Measurements from ENCODE around the gene A3GALT2. TPM values are rescaled to one million over a fixed set of nuclear protein-coding genes. Genes with fewer than 3 reads are reported as not detected.

Gene A3GALT2
- total RNA-seq, 2 donors from 2014 or later: 0.37 TPM; not detected in 1

DNA sequence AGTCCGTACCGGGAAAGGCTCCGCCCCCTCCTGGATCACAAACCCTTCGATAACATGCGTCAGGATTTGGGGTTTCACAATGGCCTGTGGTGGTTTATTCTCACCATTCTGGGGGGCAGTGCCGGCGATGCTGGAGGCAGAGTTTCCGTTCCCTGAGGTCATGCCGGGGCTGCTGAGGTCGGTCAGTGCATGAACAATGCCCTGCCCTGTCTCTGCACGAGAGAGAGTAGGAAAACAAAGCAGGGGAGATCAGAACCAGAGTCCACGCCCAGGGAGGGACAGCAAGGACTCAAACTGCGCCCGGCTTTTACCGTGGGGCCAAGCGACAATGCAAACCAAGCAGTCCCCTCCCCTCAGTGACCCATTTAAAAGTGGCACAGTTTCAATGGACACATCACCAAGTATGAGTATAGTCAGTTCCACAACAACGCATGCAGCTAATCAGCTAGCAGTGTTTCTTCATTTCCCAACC, 13.2 kb upstream of the A3GALT2 start:
- H3K9me3 ChIP-seq (ENCODE audit: control insufficient read depth, low read length, poor library complexity, severe bottlenecking): no peaks in the 10 kb centered on the region
- no peak for DNase-seq
- Mint-ChIP-seq H3K27ac (no peak overlapping the region), H3K27me3 (no peaks in the 10 kb centered on the region), H3K36me3 (ENCODE audit: low read depth) (peaks cover 9% of the 10 kb centered on the region), H3K4me1 (peaks cover 16% of the 10 kb centered on the region), H3K4me3 (no peak overlapping the region)
- no peak for ATAC-seq

DNA sequence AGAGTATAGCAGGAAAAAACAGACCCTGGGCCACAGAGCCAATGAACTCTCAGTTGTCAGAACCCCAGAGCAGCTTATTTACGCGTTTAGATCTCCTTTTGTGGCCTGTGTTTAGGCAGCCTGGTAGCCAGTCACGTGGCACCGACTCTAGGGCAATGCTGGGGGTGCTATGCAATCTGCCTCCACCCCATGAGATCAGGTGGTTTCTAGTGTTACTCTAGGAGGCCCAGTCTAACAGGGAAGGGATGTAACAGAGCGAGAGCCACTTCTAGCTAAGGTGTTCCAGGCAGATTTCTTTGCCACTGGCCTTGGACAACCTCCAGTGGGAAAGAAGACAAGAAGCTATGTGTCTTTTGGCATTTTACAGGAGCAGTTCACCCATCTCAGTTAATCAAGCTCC, 12.0 kb upstream of the A3GALT2 start:
- Mint-ChIP-seq H3K27ac (no peak overlapping the region), H3K27me3 (no peaks in the 10 kb centered on the region), H3K4me3 (no peak overlapping the region), H3K36me3 (ENCODE audit: low read depth) (peaks cover 9% of the 10 kb centered on the region), H3K4me1 (peaks cover 8% of the 10 kb centered on the region)
- DNase-seq: no peak
- ATAC-seq: no peak
- H3K9me3 ChIP-seq (ENCODE audit: control insufficient read depth, low read length, poor library complexity, severe bottlenecking): no peaks in the 10 kb centered on the region

DNA sequence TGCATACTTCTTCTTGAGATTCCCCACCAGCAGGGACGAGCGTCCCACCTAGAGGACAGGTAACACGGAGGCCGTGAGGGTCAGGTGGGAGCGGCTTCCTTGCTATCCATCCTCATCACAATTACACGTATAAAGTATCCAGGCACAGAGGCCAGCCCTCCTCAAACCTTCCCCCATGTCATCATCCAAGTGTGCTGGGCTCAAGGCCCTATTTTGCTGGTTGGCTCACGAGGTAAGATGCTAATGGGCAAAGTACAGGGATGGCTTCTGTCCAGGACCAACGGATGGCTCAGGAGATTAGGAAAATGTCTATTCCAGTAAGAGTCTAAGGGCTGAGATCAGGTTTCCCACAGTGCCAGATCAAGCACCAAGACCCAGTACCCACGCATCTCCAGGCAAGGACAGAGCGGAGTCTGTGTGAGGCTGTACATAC, 11.5 kb upstream of the A3GALT2 start:
- Mint-ChIP-seq H3K4me1 (peaks cover 5% of the 10 kb centered on the region), H3K36me3 (ENCODE audit: low read depth) (peaks cover 9% of the 10 kb centered on the region), H3K27ac (no peak overlapping the region), H3K27me3 (no peaks in the 10 kb centered on the region), H3K4me3 (no peak overlapping the region)
- ATAC-seq (no peak), DNase-seq (no peak)
- H3K9me3 ChIP-seq (ENCODE audit: control insufficient read depth, low read length, poor library complexity, severe bottlenecking): no peaks in the 10 kb centered on the region

DNA sequence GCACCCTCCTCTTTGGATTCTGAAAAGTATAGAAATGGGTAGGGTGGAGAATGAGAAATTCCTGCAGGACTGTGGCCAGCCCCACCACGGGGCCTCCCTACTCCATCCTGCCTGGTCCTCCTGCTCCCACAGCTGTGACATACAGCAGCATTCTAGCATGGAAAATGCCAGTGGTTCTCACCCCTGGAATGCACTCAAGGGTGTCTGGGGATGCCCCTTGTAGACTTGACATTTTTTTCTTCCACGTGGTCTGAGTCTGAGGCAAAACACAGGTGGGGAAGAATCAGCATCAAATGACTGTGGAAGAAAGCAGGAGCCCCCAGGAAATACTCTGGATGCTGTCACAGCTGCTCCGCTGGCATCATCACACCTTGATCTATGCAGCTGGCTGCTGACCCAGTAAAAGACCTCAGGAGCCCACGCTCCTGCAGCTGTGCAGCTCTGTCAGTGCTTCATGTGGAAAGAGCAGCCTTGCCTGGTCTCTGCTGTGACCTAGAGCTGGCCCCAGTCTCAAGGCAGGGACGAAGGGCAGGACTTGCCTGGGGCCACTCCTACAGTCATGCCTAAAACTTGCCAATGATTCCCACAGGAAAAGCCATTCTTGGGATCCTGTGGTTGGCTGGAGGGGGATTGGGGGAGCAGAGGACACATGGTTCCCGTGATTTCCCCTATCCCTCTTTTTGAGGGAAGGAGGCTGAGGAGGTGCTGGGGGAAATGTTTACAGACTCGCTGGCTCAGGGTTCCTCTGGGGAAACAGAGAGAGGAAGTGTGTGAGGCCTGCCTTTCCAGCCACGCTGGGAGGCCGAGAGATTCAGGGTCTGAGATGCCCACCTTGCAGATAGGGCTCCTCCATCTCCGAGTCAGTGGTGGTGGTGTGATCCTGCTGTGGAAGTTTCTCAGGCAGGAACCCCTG, 10.8 kb upstream of the A3GALT2 start:
- no peaks in the 10 kb centered on the region for H3K27me3 Mint-ChIP-seq
- no peak overlapping the region for H3K4me3 Mint-ChIP-seq
- ATAC-seq (no peak), DNase-seq (no peak)
- no peak overlapping the region for H3K27ac Mint-ChIP-seq
- no peaks in the 10 kb centered on the region for H3K9me3 ChIP-seq (ENCODE audit: control insufficient read depth, low read length, poor library complexity, severe bottlenecking)
- H3K36me3 Mint-ChIP-seq (ENCODE audit: low read depth): peaks cover 9% of the 10 kb centered on the region
- H3K4me1 Mint-ChIP-seq: peaks cover 5% of the 10 kb centered on the region

DNA sequence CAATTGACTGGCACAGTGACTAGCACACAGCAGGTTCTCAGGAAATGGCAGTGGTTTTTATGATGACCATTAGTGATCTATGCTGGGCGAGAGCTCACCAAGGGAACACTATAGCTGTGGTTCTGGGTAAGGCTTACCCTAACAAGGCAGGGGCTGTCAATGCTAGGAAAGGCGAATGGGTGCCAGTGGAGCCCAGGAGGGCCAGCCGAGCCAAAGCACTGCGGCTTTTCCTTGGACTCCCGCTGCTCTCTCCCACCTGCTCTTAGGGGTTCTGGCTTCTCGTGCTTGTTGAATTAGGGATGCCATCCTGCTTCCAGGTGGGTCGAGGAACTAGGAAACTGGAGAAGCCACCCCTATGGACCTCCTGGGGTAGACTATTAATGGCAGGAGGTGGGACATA, 10.0 kb upstream of the A3GALT2 start:
- DNase-seq: no peak
- Mint-ChIP-seq H3K36me3 (ENCODE audit: low read depth) (peaks cover 10% of the 10 kb centered on the region), H3K4me3 (no peak overlapping the region), H3K27me3 (no peaks in the 10 kb centered on the region), H3K27ac (no peak overlapping the region), H3K4me1 (peaks cover 4% of the 10 kb centered on the region)
- ATAC-seq: no peak
- H3K9me3 ChIP-seq (ENCODE audit: control insufficient read depth, low read length, poor library complexity, severe bottlenecking): no peaks in the 10 kb centered on the region

DNA sequence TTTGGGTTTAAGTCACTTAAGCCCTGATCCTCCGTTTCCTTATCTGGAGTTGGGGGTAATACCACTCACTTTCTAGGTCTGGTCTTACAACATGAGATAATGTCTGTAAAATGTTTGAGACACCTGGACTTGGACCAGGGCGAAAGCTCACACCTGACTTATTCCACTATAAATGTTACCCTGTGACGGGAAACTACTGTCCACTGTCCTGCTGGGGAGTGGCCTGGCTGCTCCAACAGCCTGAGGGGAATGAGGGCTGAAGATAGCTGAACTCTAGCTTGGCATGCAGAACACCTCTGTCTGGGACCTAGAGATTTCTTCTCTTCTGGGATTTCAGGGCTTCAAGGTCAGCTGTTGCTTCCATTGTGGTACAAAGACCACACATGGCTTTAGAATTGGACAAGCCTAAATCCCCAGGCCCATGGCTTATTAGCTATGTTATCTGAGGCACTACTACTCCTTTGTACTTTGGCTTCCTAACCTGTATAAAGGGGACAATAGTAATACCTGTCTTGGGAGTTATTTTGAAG, 9.5 kb upstream of the A3GALT2 start:
- Mint-ChIP-seq H3K27me3 (no peaks in the 10 kb centered on the region), H3K36me3 (ENCODE audit: low read depth) (peaks cover 14% of the 10 kb centered on the region), H3K4me1 (peaks cover 4% of the 10 kb centered on the region), H3K4me3 (no peak overlapping the region), H3K27ac (no peak overlapping the region)
- ATAC-seq (no peak), DNase-seq (no peak)
- no peaks in the 10 kb centered on the region for H3K9me3 ChIP-seq (ENCODE audit: control insufficient read depth, low read length, poor library complexity, severe bottlenecking)

DNA sequence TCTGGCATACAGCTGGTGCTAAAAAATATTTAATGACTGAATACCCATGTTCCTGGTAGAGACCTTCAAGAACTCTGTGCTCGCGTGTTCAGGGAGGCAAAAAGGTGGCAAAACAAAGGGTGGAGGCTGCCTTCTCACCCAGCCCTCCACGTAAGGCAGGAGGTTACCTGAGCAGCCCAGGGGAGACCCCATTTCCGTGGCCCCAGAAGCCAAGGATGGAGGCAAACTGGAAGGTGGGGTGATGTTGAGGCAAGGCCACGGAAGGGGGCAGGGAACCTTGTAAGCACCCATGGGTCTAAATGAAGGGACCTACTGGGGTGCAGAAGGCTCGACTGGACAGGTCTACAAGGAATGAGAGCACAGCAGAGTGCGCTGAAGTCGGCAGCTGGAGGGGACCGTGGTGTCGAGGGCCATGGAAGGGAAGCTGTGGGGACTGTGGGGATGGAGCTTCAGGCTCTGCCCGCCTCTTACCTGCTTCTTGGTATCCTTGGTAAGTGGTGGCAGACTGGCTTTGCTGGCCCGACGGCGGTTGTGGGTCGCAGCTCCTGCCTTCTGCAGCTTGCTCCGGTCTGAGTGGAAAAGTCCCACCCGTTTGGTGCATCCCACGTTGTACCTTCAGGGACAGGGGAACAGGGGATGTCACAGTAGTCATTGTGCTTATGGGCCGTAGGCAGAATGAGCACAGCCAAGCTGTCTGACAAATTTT, 8.9 kb upstream of the A3GALT2 start:
- Mint-ChIP-seq H3K36me3 (ENCODE audit: low read depth) (peaks cover 11% of the 10 kb centered on the region), H3K27ac (no peak overlapping the region), H3K4me1 (no peaks in the 10 kb centered on the region), H3K27me3 (no peaks in the 10 kb centered on the region), H3K4me3 (no peak overlapping the region)
- no peak for ATAC-seq
- no peaks in the 10 kb centered on the region for H3K9me3 ChIP-seq (ENCODE audit: control insufficient read depth, low read length, poor library complexity, severe bottlenecking)
- DNase-seq: no peak

DNA sequence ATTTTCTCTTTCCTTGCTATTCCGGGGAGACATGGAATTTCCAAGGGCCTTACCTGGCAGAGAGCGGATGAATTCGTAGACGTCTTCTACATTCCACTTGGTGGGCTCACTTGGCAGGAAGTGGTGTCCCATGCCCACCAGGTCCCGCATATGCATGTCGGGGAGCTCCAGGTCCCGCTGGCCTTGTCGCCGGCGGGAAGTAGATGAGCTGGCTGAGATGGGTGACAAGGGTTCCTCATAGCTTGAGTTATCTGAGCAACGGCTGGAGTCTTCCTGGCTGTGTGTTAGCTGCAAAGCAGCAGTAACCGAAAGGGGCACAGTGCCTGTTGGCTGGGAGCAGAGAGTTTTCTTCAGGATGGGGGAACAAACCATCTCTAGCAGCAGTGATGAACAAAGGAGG, 7.9 kb upstream of the A3GALT2 start:
- no peaks in the 10 kb centered on the region for H3K4me1 Mint-ChIP-seq
- DNase-seq (no peak), ATAC-seq (no peak)
- H3K36me3 Mint-ChIP-seq (ENCODE audit: low read depth): peaks cover 11% of the 10 kb centered on the region
- no peaks in the 10 kb centered on the region for H3K27me3 Mint-ChIP-seq
- no peak overlapping the region for H3K4me3 Mint-ChIP-seq
- H3K27ac Mint-ChIP-seq: no peak overlapping the region
- H3K9me3 ChIP-seq (ENCODE audit: control insufficient read depth, low read length, poor library complexity, severe bottlenecking): no peaks in the 10 kb centered on the region

DNA sequence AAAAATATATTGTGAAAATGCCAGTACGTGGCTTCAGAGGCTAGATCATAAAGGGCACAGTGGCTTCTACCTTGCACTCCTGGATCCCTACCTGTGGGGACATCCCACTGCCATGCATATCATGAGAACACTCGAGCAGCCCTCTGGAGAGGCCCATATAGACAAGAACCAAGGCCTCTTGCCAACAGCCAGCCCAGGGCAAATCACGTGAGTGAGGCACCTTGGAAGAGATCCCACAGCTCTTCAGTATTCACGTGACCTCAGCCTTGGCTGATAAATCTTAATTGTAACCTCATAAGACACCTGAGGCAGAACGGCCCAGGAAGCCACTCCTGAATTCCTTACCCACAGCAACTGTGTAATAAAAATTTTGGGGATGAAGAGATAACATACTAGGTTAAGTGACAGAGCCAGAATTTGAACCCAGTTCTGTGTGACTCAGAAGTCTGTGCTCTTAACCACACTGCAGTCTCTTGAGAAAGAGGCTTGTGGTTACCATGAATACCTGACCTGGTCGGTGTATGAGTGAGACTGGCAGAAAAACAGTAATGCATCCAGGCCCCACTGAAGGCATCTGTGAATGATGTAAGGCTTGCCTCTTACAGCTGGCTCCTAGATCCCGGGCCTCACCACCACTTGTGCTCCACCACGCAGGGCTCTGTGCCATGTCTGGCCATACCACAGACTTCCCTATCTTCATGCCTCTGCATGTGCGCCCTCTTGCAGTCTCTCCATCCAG, 6.9 kb upstream of the A3GALT2 start:
- DNase-seq: no peak
- H3K9me3 ChIP-seq (ENCODE audit: control insufficient read depth, low read length, poor library complexity, severe bottlenecking): no peaks in the 10 kb centered on the region
- peaks cover 11% of the 10 kb centered on the region for H3K36me3 Mint-ChIP-seq (ENCODE audit: low read depth)
- ATAC-seq: no peak
- no peak overlapping the region for H3K4me3 Mint-ChIP-seq
- no peaks in the 10 kb centered on the region for H3K4me1 Mint-ChIP-seq
- H3K27me3 Mint-ChIP-seq: no peaks in the 10 kb centered on the region
- H3K27ac Mint-ChIP-seq: no peak overlapping the region

DNA sequence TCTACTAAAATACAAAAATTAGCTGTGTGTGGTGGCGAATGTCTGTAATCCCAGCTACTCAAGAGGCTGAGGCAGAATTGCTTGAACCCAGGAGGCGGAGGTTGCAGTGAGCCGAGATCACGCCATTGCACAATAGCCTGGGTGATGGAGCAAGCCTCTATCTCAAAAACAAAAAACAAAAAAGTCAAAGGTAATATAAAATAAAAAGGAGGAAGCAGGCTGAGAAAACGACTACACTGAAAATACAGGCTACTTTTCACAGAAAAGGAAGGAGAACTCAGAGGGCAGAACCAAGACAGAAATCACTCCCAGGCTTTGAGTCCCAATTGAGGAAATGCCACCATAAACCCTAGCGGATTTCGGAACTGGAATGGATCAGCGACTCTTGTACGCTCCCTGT, 5.9 kb upstream of the A3GALT2 start:
- ATAC-seq: no peak
- Mint-ChIP-seq H3K36me3 (ENCODE audit: low read depth) (peaks cover 11% of the 10 kb centered on the region), H3K27ac (no peak overlapping the region)

DNA sequence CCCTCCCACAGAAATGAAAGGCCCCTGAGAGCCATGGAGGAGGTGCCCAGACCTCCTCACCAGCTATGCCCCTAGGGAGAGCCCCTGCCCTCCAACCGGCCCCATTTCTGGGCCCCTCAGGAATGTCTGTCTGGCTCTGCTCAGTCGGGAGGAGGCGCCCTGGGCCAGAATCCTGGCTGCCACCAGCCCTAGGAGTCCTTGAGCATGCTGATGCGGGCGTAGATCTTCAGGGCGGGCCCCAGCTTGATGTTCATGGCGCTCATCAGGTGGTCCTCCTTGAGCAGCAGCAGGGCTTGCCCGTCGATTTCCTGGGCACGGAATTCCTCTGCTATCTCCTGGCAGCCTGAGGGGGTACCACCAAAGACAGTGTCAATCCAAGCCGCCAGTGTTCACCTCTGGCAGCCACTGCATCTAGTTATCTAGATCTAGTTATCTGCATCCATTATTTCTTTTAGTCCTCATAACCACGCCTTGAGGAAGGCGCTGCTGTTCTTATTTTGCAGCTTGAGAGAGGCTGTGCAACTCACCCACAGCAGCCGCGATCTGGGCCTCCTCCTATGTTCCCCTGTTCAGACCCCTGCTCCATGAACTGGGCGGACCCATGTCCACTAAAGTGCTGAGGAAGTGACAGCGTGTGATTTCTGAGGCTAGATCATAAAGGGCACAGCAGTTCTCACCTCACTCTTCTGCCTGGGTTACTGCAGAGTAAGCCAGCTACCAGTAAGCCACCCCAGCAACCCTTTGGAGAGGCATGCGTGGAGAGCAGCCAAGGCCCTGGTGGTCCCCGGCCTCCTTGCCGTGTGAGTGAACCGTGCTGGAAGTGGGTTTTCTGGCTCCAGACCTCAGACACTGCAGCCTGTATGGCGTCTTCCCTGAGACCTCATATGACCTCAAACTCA, 4.0 kb upstream of the A3GALT2 start:
- Mint-ChIP-seq H3K36me3 (ENCODE audit: low read depth) (peaks cover 11% of the 10 kb centered on the region), H3K27ac (no peak overlapping the region), H3K27me3 (no peaks in the 10 kb centered on the region), H3K4me3 (no peak overlapping the region), H3K4me1 (no peaks in the 10 kb centered on the region)
- ATAC-seq (no peak), DNase-seq (no peak)
- H3K9me3 ChIP-seq (ENCODE audit: control insufficient read depth, low read length, poor library complexity, severe bottlenecking): no peaks in the 10 kb centered on the region

More for the DNA sequence above, 5.9 kb upstream of the A3GALT2 start:
- Mint-ChIP-seq H3K4me1 (no peaks in the 10 kb centered on the region), H3K27me3 (no peaks in the 10 kb centered on the region), H3K4me3 (no peak overlapping the region)
- H3K9me3 ChIP-seq (ENCODE audit: control insufficient read depth, low read length, poor library complexity, severe bottlenecking): no peaks in the 10 kb centered on the region
- DNase-seq: no peak
